Tibial nerve (tissue), 4 donors: ENCODE results near the gene TIMELESS. TPM values are rescaled to one million over a fixed set of nuclear protein-coding genes. Genes with fewer than 3 reads are reported as not detected.

Source experiments
- DNase-seq, 2 donors: peaks; one replicate each; pipeline ENCODE4 v3.0.0-alpha.2; 2019; ENCODE audit warnings: low spot score in 2 of 2
- H3K27ac ChIP-seq, 4 donors: fragments of 200-600 bp; sonication (generic) in 3 of 4; one replicate each; pipeline ENCODE4 v1.5.1; 2017 to 2019; ENCODE audit warnings: mild to moderate bottlenecking in 1 of 4
- H3K27me3 ChIP-seq, 2 donors: fragments of 200-600 bp; sonication (generic) in 1 of 2; one replicate each; pipeline versions ENCODE4 v1.5.1 to v1.6.0; 2017 to 2019
- H3K36me3 ChIP-seq, 3 donors: fragments of 200-600 bp; sonication (generic); one replicate each; pipeline ENCODE4 v1.5.1; 2018 to 2019
- H3K4me1 ChIP-seq, 4 donors: fragments of 200-600 bp; sonication (generic) in 3 of 4; one replicate each; pipeline ENCODE4 v1.5.1; 2017 to 2019
- H3K4me3 ChIP-seq, 4 donors: fragments of 200-600 bp; sonication (generic) in 3 of 4; one replicate each; pipeline ENCODE4 v1.5.1; 2017 to 2019; ENCODE audit warnings: mild to moderate bottlenecking in 1 of 4, moderate library complexity in 1 of 4
- H3K9me3 ChIP-seq, 4 donors: fragments of 200-600 bp; sonication (generic) in 3 of 4; one replicate each; pipeline ENCODE4 v1.5.1; 2017 to 2019
- EP300 ChIP-seq, 2 donors: sonication (generic); formaldehyde crosslinking; IDR thresholded peaks; one replicate each; pipeline ENCODE4 v1.6.1; 2017; ENCODE audit warnings: antibody characterized with exemption in 2 of 2, mild to moderate bottlenecking in 1 of 2
- POLR2A ChIP-seq, 2 donors: fragments of 450-650 bp; IDR thresholded peaks; one replicate each; pipeline ENCODE4 v1.6.1; 2017; ENCODE audit warnings: antibody characterized with exemption in 2 of 2, mild to moderate bottlenecking in 2 of 2, moderate library complexity in 2 of 2
- WGBS, 2 donors: methylation state at CpG; one replicate each; pipeline ENCODE4 v1.1.5; 2018; 5-methylcytosine and 5-hydroxymethylcytosine counted together
- total RNA-seq, 4 donors: library from RNA; depleted of rRNA; stranded (reverse); fragments of >200 nt; gene quantifications; one replicate each; pipeline ENCODE4 v1.1.0, GENCODE V29; 2016
- TF ChIP-seq, protein P1 (sequence below), 5 experiments: fragments of 200-600 bp in 3 of 5; fragments of 450-650 bp in 2 of 5; sonication (generic) in 3 of 5; IDR thresholded peaks; one replicate each; pipeline ENCODE4 v1.5.1; 2016 to 2019; ENCODE audit warnings: antibody characterized with exemption in 5 of 5, mild to moderate bottlenecking in 3 of 5, moderate library complexity in 2 of 5

TIMELESS gene
- total RNA-seq, 4 donors from 2014 or later = 3.6 to 5.1 (median 4.2) TPM

- Histone ChIP-seq H3K27me3 (no peaks in the 10 kb centered on the region), H3K9me3 (peaks cover 0 to 19% (median 0%) of the 10 kb centered on the region in 4 donors), H3K4me3 (no peak overlapping the region), H3K36me3 (no peaks in the 10 kb centered on the region), H3K27ac (no peak overlapping the region), H3K4me1 (no peaks in the 10 kb centered on the region)
- DNase-seq = no peak
- TF ChIP-seq EP300 (IDR thresholded peaks at IDR 0.05) (no peak), POLR2A (IDR thresholded peaks at IDR 0.05) (no peak)
- TF ChIP-seq, protein P1, sequence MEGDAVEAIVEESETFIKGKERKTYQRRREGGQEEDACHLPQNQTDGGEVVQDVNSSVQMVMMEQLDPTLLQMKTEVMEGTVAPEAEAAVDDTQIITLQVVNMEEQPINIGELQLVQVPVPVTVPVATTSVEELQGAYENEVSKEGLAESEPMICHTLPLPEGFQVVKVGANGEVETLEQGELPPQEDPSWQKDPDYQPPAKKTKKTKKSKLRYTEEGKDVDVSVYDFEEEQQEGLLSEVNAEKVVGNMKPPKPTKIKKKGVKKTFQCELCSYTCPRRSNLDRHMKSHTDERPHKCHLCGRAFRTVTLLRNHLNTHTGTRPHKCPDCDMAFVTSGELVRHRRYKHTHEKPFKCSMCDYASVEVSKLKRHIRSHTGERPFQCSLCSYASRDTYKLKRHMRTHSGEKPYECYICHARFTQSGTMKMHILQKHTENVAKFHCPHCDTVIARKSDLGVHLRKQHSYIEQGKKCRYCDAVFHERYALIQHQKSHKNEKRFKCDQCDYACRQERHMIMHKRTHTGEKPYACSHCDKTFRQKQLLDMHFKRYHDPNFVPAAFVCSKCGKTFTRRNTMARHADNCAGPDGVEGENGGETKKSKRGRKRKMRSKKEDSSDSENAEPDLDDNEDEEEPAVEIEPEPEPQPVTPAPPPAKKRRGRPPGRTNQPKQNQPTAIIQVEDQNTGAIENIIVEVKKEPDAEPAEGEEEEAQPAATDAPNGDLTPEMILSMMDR (IDR thresholded peaks at IDR 0.05) = no peak
Observed at GRCh38 chr12:56398324-56398723, 50.9 kb downstream of the TIMELESS start.

DNA sequence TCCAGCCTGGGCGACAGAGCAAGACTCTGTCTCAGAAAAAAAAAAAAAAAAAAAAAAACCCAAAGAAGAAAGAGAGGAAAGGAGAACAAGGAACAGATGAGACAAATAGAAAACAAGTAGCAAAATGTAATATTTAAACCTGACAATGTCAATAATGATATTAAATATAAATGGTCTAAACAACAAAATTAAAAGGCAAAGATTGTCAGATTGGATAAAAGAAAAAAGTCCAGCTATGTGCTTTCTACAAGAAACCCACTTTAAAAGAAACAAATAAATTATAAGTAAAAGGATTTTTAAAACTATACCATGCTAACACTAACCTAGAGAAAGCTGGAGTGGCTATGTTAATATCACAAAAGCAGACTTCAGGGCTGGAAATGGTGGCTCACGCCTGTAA lies 56.9 kb downstream of the TIMELESS start:
- 98% methylated on average over 2 of the region's 2 CpGs for WGBS, 2 donors

DNA sequence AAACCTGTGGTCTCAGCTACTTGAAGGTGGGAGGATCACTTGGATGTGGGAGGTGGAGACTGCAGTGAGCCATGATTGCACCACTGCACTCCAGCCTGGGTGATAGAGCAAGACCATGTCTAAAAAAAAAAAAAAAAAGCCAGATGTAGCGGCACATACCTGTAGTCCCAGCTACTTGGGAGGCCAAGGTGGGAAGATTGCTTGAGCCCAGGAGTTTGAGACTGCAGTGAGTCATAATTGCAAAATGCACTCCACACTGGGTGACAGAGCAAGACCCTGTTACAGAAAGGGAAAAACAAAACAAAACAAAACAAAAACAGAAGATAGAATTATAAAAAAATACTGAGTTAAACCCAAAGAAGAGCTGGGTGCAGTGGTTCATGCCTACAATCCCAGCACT lies 57.5 kb downstream of the TIMELESS start:
- no peak overlapping the region for H3K27ac ChIP-seq
- TF ChIP-seq, protein P1 (IDR thresholded peaks at IDR 0.05) = no peak
- TF ChIP-seq POLR2A (IDR thresholded peaks at IDR 0.05) (no peak), EP300 (IDR thresholded peaks at IDR 0.05) (no peak)
- peaks cover 0 to 10% (median 0%) of the 10 kb centered on the region in 4 donors for H3K9me3 ChIP-seq
- no peaks in the 10 kb centered on the region for H3K27me3 ChIP-seq
- no peaks in the 10 kb centered on the region for H3K36me3 ChIP-seq
- no peaks in the 10 kb centered on the region for H3K4me1 ChIP-seq
- 46 to 100% methylated on average over 1 of the region's 1 CpG for WGBS, 2 donors
- no peak overlapping the region for H3K4me3 ChIP-seq
- no peak for DNase-seq

More for the DNA sequence above, 56.9 kb downstream of the TIMELESS start:
- H3K27me3 ChIP-seq = no peaks in the 10 kb centered on the region
- no peaks in the 10 kb centered on the region for H3K4me1 ChIP-seq
- peaks cover 0 to 10% (median 0%) of the 10 kb centered on the region in 4 donors for H3K9me3 ChIP-seq
- H3K36me3 ChIP-seq = no peaks in the 10 kb centered on the region
- no peak overlapping the region for H3K4me3 ChIP-seq
- TF ChIP-seq, protein P1 (IDR thresholded peaks at IDR 0.05) = no peak
- TF ChIP-seq POLR2A (IDR thresholded peaks at IDR 0.05) (no peak), EP300 (IDR thresholded peaks at IDR 0.05) (no peak)
- H3K27ac ChIP-seq = no peak overlapping the region
- no peak for DNase-seq

- TF ChIP-seq, protein P1 (IDR thresholded peaks at IDR 0.05) = no peak
- TF ChIP-seq EP300 (IDR thresholded peaks at IDR 0.05) (no peak), POLR2A (IDR thresholded peaks at IDR 0.05) (no peak)
- Histone ChIP-seq H3K4me3 (no peak overlapping the region), H3K9me3 (peaks cover 0 to 10% (median 0%) of the 10 kb centered on the region in 4 donors), H3K27ac (no peak overlapping the region), H3K4me1 (no peaks in the 10 kb centered on the region), H3K36me3 (no peaks in the 10 kb centered on the region), H3K27me3 (no peaks in the 10 kb centered on the region)
- 51 to 58% methylated on average over 5 of the region's 5 CpGs for WGBS, 2 donors
- DNase-seq = no peak
Observed at GRCh38 chr12:56389412-56389811, 59.8 kb downstream of the TIMELESS start.

GRCh38 chr12:56387152-56387736 lies 62.0 kb downstream of the TIMELESS start:
- Histone ChIP-seq H3K27me3 (no peaks in the 10 kb centered on the region), H3K9me3 (peaks cover 0 to 6% (median 0%) of the 10 kb centered on the region in 4 donors), H3K36me3 (no peaks in the 10 kb centered on the region), H3K4me3 (no peak overlapping the region), H3K27ac (peak overlapping the region in 2 of 4 donors; percentile 2 to 3), H3K4me1 (no peaks in the 10 kb centered on the region)
- DNase-seq = no peak
- TF ChIP-seq POLR2A (IDR thresholded peaks at IDR 0.05) (no peak), EP300 (IDR thresholded peaks at IDR 0.05) (no peak)
- TF ChIP-seq, protein P1 (IDR thresholded peaks at IDR 0.05) = no peak
- 32 to 44% methylated on average over 7 of the region's 7 CpGs for WGBS, 2 donors
